ENCODE data around the gene IL22RA2.
"Not testable (repeated sequence)": the region's sequence is repeated elsewhere in the genome, so short reads cannot be mapped to it uniquely, and the experiment has no call there.

Gene IL22RA2

DNA sequence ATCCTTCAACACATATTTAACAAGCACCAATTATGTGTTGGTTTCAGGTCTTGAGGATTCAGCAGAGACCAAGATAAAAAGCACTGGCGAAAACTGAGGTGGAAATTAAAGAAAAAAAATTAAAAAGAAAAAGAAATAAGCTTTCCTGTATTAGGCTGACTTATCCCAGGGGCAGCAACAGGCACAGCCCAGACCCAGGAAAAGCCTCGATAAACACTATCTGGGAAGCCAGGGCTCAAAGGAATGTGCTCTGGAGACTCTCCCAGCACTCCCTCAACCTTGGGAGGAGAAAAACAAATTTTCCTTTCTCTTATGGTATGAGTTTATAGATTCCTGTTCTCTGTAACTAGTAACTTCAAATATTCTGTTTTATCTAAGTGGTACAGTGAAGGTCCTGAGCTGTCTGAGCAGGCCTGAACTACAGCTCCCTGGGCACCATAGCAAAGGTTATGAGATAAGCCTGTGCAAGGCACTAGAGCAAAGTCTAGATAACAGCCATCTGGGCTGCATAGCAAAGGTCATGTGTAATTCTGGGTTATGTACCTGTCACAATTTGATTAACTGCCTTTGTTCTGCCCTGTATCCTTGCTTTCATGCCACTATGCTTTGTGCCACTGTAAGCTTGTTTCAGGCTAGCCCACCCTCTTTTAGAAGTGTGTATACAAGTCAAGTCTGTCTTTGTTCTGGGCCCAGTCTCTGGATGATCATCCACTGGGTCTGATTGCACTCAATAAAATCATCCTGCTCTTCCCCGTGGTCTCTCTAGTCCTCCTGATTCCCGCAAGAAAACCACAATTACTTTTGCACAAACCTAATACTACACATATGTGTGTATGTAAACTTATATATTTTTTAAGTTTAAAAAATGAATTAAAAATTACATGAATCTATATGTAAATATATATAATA lies 54.0 kb downstream of the IL22RA2 start:
- DNase-seq = no peak

DNA sequence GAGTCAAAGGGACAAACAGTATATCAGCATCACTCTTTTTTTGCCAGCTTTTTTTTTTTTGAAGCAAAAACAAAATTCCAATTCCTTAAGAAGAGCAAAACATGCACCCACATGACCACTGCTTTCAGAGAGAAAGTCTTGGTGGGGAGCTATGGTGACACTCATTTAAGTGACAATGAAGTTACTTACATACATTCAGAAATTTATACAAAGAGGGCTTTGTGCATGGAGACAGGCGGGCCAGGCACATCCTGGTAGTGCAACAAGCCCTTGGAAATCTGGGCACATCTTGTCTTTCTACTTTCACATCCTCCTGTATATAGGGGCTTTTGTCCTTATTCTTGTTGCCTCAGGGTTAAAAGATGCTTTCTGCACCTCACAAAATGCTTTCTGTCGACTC lies 55.9 kb downstream of the IL22RA2 start:
- DNase-seq = no peak

DNA sequence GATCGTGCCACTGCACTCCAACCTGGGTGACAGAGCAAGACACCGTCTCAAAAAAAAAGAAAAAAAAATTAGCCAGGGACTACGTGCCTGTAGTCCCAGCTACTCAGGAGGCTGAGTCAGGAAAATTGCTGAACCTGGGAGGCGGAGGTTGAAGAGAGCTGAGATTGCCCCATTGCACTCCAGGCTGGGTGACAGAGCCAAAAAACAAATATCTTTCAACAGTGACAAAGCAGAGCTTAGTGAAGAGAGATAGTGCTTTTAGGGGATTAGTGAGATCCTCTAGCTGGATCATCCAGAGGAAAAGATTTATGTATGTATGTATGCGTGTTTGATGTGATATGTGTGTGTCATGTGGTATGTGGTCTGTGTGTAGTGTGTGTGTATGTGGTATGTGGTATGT lies 56.6 kb downstream of the IL22RA2 start:
- DNase-seq = no peak

DNA sequence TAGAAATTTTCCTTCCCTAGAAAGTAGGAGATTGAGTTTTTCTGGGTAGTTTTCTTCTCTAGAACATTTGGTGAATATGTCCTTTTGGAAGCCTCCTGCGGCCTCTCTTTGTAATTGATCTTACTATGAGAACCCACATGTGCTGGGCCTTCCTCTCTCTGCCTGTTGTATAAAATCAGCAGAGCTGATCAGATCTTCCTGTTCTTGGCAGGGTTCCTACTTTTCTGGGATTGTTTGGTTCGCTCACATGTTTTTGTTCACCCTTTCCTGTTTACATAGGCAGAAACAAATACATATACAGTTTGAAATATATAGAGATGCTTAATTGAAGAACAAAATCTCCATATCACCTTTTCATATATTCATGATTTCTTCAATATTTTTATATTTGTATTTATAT lies 57.8 kb downstream of the IL22RA2 start:
- peak; percentile 55 for DNase-seq

DNA sequence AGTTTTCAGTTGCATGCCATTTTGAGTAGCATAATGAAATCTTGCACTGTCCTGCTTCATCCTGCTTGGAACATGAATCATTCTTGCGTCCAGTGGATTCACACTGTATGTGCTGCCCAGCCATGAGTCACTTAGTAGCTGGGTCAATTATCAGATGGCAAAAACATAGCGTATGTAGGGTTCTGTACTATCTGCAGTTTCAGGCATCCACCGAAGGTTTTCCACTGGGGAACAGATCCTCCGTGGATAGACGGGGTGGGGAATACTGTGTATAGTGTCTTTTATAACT lies 61.4 kb downstream of the IL22RA2 start:
- DNase-seq = no peak

DNA sequence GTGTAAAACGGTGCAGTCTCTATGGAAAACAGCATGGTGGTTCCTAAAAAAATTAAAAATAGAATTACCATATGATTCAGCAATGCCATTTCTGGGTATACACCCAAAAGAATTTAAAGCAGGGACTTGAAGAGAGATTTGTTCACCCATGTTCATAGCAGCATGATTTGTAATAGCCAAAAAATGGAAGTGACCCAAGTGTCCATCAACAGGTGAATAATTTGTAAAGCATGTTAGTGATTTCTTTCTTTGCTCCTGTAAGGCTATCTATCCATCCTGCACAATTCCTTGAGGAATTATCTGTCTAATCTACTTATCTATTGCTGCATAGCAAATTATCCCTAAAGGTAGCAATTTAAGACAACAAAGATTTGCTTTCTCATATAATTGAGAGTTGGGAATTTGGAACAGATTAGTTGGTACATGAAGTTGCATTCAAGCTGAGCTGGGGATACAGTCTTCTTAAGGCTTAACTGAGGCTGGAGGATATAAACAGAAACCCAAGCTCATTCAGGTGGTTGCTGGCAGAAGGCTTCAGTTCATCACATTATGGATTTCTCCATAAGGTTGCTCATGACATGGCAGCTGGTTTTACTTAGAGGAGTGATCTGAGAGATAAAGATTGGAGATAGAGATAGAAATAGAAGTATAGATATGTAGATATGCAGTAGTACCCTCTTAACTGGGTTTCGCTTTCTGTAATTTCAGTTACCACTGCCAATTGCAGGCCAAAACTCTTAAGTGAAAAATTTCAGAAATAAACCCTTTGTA lies 62.0 kb downstream of the IL22RA2 start:
- DNase-seq = no peak

DNA sequence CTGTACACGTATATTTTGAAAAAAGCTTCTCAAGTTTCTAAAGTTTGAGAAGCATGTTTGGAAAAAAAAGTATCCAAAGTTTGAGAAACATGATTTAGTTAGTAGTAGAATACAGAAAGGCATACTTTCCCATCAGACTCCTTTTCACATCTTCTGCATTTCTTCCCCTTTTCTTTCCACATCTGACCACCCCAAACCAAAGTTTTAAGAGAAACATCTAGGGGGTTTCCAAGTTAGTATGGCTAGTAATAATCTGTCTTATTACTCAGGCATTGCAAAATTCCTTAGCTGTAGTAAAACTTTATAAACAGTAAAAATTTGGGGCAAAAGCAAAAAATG lies 65.7 kb downstream of the IL22RA2 start:
- DNase-seq = no peak

DNA sequence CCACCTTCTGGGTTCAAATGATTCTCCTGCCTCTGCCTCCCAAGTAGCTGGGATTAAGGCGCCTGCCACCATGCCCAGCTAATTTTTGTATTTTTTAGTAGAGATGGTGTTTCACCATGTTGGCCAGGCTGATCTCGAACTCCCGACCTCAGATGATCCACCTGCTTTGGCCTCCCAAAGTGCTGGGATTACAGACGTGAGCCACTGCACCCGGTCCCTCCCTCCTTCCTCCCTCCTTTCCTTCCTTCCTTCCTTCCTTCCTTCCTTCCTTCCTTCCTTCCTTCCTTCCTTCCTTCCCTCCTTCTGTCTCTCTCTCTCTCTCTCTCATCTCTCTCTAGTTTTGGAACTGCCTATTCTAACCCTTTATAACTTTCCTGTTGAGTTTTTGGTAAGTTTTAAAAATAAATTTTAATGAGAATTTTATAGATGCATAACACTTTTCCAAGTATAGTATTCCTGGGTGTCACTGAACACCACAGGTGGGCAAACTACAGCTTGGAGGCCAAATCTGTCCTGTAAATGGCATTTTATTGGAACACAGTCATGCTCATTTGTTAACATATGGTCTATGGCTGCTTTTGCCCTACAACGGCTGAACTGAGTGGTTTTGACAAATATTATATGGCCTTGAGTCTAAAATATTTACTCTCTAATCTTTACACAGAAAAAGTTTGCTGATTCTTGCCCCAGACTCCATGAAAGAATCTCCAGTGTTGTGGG lies 66.2 kb downstream of the IL22RA2 start:
- DNase-seq = not testable (repeated sequence)

DNA sequence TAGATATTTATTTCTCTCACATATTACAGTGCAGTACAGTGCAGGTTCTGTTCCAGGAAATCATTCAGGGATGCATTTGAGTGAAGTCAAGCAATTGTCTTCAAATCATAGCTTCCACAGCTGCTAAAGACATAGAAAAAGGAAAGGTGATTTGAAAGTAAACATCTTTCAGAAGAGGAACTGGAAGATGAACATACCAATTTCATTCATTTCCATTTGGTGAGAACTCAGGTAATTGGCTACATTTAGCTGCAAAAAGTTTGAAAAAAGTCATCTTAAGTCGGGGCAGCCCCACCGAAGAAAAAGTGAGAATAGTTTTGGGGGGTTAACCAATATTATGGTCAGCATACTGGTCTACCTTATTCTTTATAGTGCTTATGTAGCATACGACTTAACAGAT lies 67.3 kb downstream of the IL22RA2 start:
- DNase-seq = no peak

DNA sequence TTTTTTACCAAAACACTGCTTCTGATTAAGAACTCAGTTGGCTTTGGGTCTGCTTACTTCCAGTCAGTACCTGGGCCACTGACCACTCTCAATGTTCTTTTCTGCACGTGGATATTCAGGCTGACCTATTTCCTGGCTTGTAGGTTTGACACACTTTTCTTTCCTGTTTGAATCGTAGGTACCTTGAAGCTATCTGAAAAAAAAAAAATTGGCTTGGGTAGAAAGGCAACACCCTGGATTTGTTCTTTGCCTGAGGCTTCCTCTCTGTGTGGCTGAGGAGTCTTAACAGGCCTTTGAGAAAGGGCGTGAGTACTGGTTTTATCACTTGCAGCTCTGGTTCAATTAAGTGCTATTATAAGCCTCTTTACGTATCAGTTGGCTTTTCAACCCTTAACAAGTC lies 68.1 kb downstream of the IL22RA2 start:
- no peak for DNase-seq

DNA sequence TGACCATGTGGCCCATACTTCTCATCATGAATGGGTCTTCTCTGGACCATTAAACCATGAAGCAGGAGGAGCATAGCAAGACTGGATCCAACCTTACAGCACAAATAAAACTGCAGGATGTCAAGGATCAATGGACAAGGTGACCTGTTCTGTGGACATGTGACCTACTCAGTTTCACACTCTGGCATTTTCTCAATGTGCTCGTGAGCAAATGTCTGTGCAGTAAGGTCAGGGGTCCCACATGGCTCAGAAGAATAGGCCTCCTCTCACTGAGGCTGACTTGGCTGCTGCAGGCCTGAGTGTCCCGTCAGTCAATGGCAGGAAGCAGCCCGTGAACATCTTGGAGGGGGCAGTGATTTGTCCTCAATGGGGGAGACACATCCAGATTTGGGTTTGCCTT lies 68.5 kb downstream of the IL22RA2 start:
- DNase-seq = no peak

DNA sequence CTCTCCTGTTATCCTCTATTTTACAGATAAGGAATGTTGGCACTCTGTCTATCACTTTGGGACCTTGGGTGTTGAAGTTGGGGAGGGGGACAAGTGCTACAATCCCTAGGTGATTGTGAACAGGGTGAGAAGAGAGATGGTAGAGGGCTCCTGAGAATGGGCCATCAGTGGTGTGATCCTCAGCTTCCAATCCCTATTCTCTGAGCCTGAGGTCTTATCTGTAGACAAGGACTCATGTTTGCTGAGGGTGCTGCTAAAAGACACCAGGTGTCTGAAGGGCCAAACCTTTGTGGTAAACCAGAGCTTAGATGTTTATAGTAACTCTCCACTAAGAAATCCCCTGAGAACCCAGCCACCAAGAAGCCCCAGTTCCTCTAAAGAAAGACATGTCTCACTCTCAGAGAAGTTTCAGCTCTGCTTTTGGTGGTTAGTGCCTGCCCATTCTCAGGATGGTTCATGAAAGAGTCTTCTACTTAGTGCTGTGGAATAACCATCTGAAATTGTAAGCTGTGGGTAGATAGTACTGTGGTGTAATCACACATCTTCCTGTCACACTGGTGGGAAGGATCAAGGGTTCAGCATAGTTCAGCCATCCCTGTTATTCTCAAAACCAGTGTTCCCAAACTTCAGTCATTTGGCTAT lies 70.5 kb downstream of the IL22RA2 start:
- DNase-seq = no peak

DNA sequence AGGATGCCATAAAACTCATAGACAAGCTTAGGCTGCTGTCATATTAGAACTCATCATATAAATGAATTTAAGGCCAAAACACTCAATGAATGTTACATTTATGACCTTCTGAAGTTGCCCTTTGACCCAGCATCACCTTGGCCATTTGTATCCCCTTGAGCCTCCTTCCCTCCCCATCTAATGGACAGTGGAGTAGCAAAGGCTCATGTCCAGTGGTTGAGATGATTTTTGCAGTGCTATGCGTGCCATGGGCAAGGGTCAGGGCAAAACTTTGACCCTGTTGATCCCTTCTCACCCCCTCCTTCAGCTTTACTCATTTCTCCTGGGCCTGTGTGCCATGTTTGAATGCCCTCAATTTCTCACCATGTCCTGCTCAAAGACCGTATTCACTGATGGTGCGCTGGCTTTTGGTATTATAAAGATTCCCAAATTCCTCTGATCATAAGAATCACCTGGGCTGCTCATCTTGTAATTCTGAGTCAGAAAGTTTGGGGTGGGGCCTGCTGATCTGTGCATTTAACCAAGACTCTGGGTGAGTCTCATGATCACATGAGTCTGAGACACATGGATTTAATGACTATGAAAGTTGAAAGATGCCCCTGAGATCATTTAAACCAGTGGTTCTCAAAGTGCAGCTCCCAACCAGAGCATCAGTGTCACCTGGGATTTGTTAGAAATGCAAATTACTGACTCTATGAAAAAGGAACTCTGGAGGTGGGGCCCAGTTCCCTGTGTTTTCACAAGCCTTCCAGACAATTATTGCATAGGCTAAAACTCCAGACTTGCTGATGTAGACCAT lies 71.2 kb downstream of the IL22RA2 start:
- no peak for DNase-seq

DNA sequence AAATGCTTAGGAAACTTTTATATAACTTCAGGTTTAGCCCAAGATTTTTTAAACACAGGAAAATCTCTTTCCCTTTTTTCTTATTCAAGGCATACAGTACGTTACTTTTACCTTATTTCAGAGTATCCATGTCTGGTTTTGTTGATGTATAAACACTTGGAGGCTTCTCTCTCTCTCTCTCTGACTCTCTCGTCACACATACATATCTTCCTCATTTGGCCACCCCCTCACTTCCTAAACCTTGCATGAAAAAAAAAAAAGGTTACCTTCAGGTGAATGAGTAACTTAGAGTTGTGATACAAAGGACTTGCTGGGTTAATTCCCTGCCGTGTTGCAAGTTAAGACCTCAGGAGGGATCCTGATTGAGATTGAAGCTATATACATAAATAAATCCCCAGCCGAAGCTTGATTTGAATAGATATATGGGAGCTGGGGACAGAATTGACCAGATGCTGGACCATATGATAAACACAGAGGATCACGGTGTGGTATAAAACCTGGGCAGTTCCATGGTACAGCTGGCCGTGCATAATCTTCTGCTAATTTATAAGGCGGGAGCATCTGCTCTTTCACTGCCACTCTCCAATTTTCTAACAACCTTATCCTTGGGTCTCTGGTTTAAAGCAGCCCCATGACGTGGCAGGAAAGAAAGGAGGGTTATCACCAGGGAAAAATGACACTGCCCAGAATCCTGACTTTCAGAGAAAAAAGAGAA lies 73.6 kb downstream of the IL22RA2 start:
- DNase-seq = peak; percentile 17

DNA sequence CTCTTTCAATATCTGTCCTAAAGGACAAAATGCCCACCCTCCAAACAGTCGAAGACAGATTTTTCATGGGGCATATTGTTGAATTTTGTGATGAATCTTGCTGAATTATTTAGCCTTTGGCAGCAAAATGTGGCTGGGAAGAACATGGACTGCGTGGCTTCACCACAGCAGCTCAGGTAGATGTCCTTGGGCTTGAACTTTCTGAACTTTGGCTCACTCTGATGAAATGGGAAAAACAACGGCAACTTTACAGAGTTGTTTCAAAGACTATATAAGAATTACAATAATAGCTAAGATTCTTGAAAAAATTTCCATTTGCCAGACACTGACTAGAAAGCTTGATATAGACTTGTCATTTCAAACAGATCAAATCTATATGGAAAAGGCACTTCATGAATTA lies 75.9 kb downstream of the IL22RA2 start:
- DNase-seq = no peak

DNA sequence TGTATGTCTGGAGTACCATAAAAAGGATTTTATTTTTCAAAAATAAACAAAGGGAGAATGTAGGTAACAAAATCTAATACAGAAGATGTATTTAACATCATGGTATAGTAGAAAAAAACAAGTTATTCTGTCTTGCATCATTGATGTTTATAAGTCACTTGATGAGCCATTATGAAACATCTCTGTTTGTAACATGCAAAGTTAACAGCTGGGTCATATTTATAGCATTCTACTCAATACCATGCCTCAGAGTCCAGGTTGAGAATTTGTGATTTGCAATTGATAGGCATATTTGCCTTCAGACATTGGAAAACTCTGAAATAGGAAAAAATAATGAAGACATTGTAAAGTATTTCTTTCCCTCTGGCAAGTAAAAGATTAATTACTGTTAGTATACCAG lies 76.4 kb downstream of the IL22RA2 start:
- no peak for DNase-seq

DNA sequence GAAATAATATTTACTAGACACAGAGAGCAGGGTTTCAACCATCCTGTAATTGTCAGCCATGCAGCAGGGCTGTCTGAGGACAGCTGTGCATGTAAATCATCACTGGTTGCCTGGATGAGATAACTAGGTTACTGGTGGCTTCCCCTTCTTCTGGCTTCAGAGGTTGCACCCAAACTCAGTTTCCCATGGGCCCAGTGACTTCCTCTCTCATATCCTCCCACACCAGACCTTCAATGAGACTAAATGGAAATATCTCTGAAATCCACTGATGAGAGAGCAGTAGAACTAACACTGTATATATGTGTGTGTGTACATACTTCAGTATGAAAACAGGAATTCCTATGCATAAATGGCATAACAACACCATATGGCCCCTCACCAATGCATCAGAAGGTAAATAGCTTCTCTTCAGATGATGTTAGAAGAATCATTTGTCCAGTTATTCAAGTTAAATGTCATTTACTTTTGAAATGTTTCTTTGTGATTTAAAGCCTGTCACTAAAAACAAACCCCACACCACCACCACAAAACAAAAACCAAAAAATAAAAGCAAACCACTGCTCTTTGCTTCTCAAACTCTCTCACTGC lies 77.7 kb downstream of the IL22RA2 start:
- peak; percentile 19 for DNase-seq

DNA sequence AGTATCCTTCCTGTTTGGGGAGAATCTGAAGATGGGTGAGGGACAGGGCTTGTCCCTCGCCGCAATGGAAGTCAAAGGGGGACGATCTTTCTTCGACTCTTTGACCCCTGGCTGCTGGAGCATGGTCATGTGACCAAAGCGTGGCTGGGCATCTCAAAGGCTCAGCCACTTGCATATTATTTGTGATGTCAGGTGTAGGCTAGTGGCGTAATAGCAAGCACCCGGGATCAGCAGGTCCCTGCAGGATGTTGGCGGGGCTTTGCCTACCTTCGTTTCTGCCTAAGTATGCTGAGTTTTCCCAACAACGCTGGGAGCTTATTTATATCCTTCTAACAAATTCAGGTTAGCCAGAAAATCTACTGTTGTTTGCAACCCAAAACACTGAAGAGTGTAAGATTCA lies 78.4 kb downstream of the IL22RA2 start:
- DNase-seq = no peak

DNA sequence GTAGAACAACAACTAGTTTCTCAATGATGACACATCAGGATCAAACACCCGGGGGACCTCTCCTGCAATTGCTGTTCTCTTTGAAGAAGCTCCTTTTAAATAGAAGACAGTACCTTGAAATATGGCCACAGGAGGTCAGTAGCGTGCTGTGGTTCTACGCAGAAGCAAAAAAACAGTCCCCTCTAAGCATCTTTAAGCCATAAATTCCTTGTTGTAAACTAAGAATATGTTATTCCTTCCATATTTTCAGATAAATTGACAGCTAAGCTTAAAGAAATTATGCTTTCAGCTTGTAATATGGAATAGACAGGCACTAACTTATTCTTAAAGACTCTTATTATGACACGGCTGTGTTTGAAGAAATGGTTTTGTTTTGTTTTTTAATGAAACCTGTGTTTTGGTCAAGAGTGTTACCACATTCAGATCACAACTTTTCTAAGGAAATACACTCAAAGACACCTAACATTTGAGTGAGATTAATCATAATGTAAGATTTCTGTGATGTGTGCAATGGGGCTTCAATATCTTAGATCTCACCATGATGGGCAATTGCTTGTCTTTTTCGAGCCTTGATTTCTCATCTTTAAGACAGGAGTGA lies 78.9 kb downstream of the IL22RA2 start:
- peak; percentile 78 for DNase-seq
